ENCODE measurements around the gene SKP2.
"Not testable (repeated sequence)": the region's sequence is repeated elsewhere in the genome, so short reads cannot be mapped to it uniquely, and the experiment has no call there.

SKP2 gene

GRCh38 chr5:36179950-36180349 lies 28.0 kb downstream of the SKP2 start:
- no peak for ATAC-seq
- TF ChIP-seq TCF4 (CRISPR knock-in tag; IDR thresholded peaks at IDR 0.05; ENCODE audit: borderline replicate concordance) (no peak), ESRRG (CRISPR knock-in tag; IDR thresholded peaks at IDR 0.05) (no peak), PATZ1 (CRISPR knock-in tag; IDR thresholded peaks at IDR 0.05; ENCODE audit: borderline replicate concordance) (no peak), ZNF8 (CRISPR knock-in tag; IDR thresholded peaks at IDR 0.05) (no peak), RARB (CRISPR knock-in tag; IDR thresholded peaks at IDR 0.05) (no peak), ZNF565 (CRISPR knock-in tag; conservative IDR thresholded peaks at IDR 0.05; ENCODE audit: low read depth) (no peak), ZNF70 (CRISPR knock-in tag; IDR thresholded peaks at IDR 0.05) (no peak), BACH2 (CRISPR knock-in tag; IDR thresholded peaks at IDR 0.05; ENCODE audit: borderline replicate concordance) (no peak), ARNTL (CRISPR knock-in tag; IDR thresholded peaks at IDR 0.05; ENCODE audit: borderline replicate concordance, low read depth) (no peak), CSDC2 (CRISPR knock-in tag; IDR thresholded peaks at IDR 0.05) (no peak), ZC3H10 (CRISPR knock-in tag; IDR thresholded peaks at IDR 0.05) (no peak), PPARA (CRISPR knock-in tag; IDR thresholded peaks at IDR 0.05; ENCODE audit: borderline replicate concordance) (no peak)

DNA sequence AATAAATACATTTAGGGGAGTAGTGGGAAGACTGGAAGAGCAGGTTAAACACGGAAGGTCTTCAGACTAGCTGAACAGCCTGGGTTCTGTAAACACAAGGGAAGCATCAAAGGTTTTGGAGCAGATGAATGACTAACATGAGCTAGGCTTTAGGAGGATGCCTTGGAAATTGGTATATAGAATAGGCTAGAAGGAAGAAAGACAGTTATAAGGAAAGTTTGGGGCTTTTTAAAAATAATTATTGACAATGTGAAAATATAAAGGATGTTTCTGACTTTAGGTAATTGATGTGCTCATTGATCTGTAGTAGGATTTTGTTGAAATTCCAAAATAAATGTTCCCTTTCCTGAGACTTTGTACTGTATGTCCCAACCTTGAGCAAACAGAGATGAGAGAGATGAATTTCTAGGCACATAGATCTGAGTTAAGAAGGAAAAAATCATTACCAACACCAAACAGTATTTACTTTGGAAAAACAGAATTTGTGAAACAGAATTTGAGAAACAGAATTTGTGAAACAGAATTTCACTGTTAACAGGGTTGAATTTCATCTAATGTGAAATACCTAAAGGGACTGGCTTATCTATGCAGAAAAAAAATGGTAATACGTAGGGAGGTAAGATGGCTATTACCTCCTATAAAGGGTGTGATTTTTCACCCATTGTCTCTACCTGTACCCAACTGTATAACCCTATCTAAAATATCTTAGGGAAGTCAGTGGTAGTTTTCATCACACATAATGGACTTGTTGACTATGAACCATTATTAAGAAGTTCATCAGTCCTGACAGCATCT lies 28.8 kb downstream of the SKP2 start:
- no peak for ATAC-seq
- no peak for TF ChIP-seq PPARA (CRISPR knock-in tag; IDR thresholded peaks at IDR 0.05; ENCODE audit: borderline replicate concordance)
- no peak for TF ChIP-seq ZNF8 (CRISPR knock-in tag; IDR thresholded peaks at IDR 0.05)
- TF ChIP-seq ZFP30 (CRISPR knock-in tag; IDR thresholded peaks at IDR 0.05): no peak
- TF ChIP-seq BACH2 (CRISPR knock-in tag; IDR thresholded peaks at IDR 0.05; ENCODE audit: borderline replicate concordance): no peak
- no peak for TF ChIP-seq ZNF565 (CRISPR knock-in tag; conservative IDR thresholded peaks at IDR 0.05; ENCODE audit: low read depth)
- no peak for TF ChIP-seq CSDC2 (CRISPR knock-in tag; IDR thresholded peaks at IDR 0.05)
- TF ChIP-seq, protein P1, sequence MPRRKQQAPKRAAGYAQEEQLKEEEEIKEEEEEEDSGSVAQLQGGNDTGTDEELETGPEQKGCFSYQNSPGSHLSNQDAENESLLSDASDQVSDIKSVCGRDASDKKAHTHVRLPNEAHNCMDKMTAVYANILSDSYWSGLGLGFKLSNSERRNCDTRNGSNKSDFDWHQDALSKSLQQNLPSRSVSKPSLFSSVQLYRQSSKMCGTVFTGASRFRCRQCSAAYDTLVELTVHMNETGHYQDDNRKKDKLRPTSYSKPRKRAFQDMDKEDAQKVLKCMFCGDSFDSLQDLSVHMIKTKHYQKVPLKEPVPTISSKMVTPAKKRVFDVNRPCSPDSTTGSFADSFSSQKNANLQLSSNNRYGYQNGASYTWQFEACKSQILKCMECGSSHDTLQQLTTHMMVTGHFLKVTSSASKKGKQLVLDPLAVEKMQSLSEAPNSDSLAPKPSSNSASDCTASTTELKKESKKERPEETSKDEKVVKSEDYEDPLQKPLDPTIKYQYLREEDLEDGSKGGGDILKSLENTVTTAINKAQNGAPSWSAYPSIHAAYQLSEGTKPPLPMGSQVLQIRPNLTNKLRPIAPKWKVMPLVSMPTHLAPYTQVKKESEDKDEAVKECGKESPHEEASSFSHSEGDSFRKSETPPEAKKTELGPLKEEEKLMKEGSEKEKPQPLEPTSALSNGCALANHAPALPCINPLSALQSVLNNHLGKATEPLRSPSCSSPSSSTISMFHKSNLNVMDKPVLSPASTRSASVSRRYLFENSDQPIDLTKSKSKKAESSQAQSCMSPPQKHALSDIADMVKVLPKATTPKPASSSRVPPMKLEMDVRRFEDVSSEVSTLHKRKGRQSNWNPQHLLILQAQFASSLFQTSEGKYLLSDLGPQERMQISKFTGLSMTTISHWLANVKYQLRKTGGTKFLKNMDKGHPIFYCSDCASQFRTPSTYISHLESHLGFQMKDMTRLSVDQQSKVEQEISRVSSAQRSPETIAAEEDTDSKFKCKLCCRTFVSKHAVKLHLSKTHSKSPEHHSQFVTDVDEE (CRISPR knock-in tag; IDR thresholded peaks at IDR 0.05): no peak
- TF ChIP-seq, protein P2, sequence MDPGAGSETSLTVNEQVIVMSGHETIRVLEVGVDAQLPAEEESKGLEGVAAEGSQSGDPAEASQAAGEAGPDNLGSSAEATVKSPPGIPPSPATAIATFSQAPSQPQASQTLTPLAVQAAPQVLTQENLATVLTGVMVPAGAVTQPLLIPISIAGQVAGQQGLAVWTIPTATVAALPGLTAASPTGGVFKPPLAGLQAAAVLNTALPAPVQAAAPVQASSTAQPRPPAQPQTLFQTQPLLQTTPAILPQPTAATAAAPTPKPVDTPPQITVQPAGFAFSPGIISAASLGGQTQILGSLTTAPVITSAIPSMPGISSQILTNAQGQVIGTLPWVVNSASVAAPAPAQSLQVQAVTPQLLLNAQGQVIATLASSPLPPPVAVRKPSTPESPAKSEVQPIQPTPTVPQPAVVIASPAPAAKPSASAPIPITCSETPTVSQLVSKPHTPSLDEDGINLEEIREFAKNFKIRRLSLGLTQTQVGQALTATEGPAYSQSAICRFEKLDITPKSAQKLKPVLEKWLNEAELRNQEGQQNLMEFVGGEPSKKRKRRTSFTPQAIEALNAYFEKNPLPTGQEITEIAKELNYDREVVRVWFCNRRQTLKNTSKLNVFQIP (CRISPR knock-in tag; IDR thresholded peaks at IDR 0.05; ENCODE audit: borderline replicate concordance, low read depth): no peak
- TF ChIP-seq CREB5 (CRISPR knock-in tag; IDR thresholded peaks at IDR 0.05; ENCODE audit: low read depth): no peak
- no peak for TF ChIP-seq ESRRG (CRISPR knock-in tag; IDR thresholded peaks at IDR 0.05)
- TF ChIP-seq ISL1 (CRISPR knock-in tag; IDR thresholded peaks at IDR 0.05): no peak
- no peak for TF ChIP-seq ZNF70 (CRISPR knock-in tag; IDR thresholded peaks at IDR 0.05)
- no peak for TF ChIP-seq OSR1 (CRISPR knock-in tag; IDR thresholded peaks at IDR 0.05)
- TF ChIP-seq GLIS3 (CRISPR knock-in tag; IDR thresholded peaks at IDR 0.05): no peak
- no peak for TF ChIP-seq TOX (CRISPR knock-in tag; IDR thresholded peaks at IDR 0.05; ENCODE audit: borderline replicate concordance)
- no peak for TF ChIP-seq ARNTL (CRISPR knock-in tag; IDR thresholded peaks at IDR 0.05; ENCODE audit: borderline replicate concordance, low read depth)

DNA sequence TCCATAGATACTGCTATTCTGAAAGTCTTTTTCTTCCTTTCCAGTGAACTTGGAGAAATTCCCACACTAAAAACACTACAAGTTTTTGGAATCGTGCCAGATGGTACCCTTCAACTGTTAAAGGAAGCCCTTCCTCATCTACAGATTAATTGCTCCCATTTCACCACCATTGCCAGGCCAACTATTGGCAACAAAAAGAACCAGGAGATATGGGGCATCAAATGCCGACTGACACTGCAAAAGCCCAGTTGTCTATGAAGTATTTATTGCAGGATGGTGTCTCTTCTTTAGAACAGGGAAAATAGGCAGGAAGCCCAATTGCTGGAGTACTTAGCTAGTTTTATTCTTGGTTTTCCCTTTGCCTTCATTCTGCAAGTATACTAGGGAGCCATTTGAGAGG lies 29.9 kb downstream of the SKP2 start:
- TF ChIP-seq TCF4 (CRISPR knock-in tag; IDR thresholded peaks at IDR 0.05; ENCODE audit: borderline replicate concordance) (no peak), OSR1 (CRISPR knock-in tag; IDR thresholded peaks at IDR 0.05) (no peak), ZNF565 (CRISPR knock-in tag; conservative IDR thresholded peaks at IDR 0.05; ENCODE audit: low read depth) (no peak), RARB (CRISPR knock-in tag; IDR thresholded peaks at IDR 0.05) (no peak), PPARA (CRISPR knock-in tag; IDR thresholded peaks at IDR 0.05; ENCODE audit: borderline replicate concordance) (no peak), ZC3H10 (CRISPR knock-in tag; IDR thresholded peaks at IDR 0.05) (no peak), CSDC2 (CRISPR knock-in tag; IDR thresholded peaks at IDR 0.05) (no peak), ZNF8 (CRISPR knock-in tag; IDR thresholded peaks at IDR 0.05) (no peak), ZFP3 (CRISPR knock-in tag; IDR thresholded peaks at IDR 0.05) (no peak), ZFP30 (CRISPR knock-in tag; IDR thresholded peaks at IDR 0.05) (no peak), ARNTL (CRISPR knock-in tag; IDR thresholded peaks at IDR 0.05; ENCODE audit: borderline replicate concordance, low read depth) (no peak), BACH2 (CRISPR knock-in tag; IDR thresholded peaks at IDR 0.05; ENCODE audit: borderline replicate concordance) (no peak), ISL1 (CRISPR knock-in tag; IDR thresholded peaks at IDR 0.05) (no peak)
- TF ChIP-seq, protein P2 (CRISPR knock-in tag; IDR thresholded peaks at IDR 0.05; ENCODE audit: borderline replicate concordance, low read depth): no peak
- TF ChIP-seq, protein P1 (CRISPR knock-in tag; IDR thresholded peaks at IDR 0.05): no peak
- ATAC-seq: no peak

- ATAC-seq: not testable (repeated sequence)
These were observed 32.5 kb downstream of the SKP2 start for GRCh38 chr5:36184408-36184807.

All from SK-N-SH treated with all-trans-retinoic acid at 6 μM for 48 hours (cell line).